SK-N-SH (cell line): ENCODE measurements around the gene CCDC6. TPM values are rescaled to one million over a fixed set of nuclear protein-coding genes. Genes with fewer than 3 reads are reported as not detected.

Experiments used
- CTCF ChIA-PET: fragments of 300-600, 350-600 bp; formaldehyde crosslinking; extraction: SDS; loops from one replicate; lab custom pipeline; 2021; lab: Yijun Ruan, JAX
- POLR2A ChIA-PET: fragments of 350-600 bp; sonication (Branson Sonifier 250); formaldehyde crosslinking; extraction: SDS; loops from one replicate; lab custom pipeline; 2020; ENCODE audit warnings: antibody characterized with exemption, inconsistent platforms; lab: Yijun Ruan, JAX
- DNase-seq: peaks from one replicate; pipeline ENCODE4 v3.0.0; 2012
- H2AFZ ChIP-seq: fragments of 200-600 bp; sonication (generic); 2 replicates; pipeline ENCODE4 v1.8.1; 2016; ENCODE audit warnings: antibody characterized with exemption, mild to moderate bottlenecking, low read depth
- H3F3A ChIP-seq: fragments of 200-600 bp; sonication (generic); replicated peaks from 2 replicates; pipeline ENCODE3; 2016; ENCODE audit warnings: antibody characterized with exemption, mild to moderate bottlenecking; ENCODE audit not compliant: insufficient read depth
- H3K27ac ChIP-seq, 2 experiments: fragments of 200-500 bp in 1 of 2; fragments of 200-600 bp in 1 of 2; sonication (Bioruptor generic) in 1 of 2; sonication (generic), shearing (Covaris generic) in 1 of 2; 2 replicates each; pipeline versions ENCODE4 v1.5.1 to v1.6.1; 2014 to 2016; ENCODE audit warnings: low read depth in 2 of 2, inconsistent platforms in 1 of 2, low read length in 1 of 2, mild to moderate bottlenecking in 1 of 2, mixed read lengths in 1 of 2
- H3K27me3 ChIP-seq: fragments of 200-600 bp; sonication (generic), shearing (Covaris generic); 2 replicates; pipeline ENCODE4 v1.6.1; 2016; ENCODE audit warnings: mixed run types; ENCODE audit not compliant: insufficient read depth
- H3K36me3 ChIP-seq, 2 experiments: fragments of 200-500 bp in 1 of 2; fragments of 200-600 bp in 1 of 2; sonication (Bioruptor generic) in 1 of 2; sonication (generic) in 1 of 2; replicated peaks in 1 of 2; 2 replicates each; pipeline versions ENCODE3 to v1.5.1; 2014 to 2016; ENCODE audit warnings: low read length in 1 of 2, mild to moderate bottlenecking in 1 of 2; ENCODE audit not compliant: insufficient read depth in 2 of 2, control insufficient read depth in 1 of 2
- H3K4me1 ChIP-seq, 2 experiments: fragments of 200-500 bp in 1 of 2; fragments of 200-600 bp in 1 of 2; sonication (Bioruptor generic) in 1 of 2; sonication (generic), shearing (Covaris generic) in 1 of 2; 2 replicates each; pipeline versions ENCODE4 v1.5.1 to v1.6.1; 2014 to 2016; ENCODE audit warnings: low read depth in 1 of 2, low read length in 1 of 2, mixed run types in 1 of 2; ENCODE audit not compliant: insufficient read depth in 2 of 2, control insufficient read depth in 1 of 2
- H3K4me2 ChIP-seq: fragments of 200-600 bp; sonication (generic), shearing (Covaris generic); 2 replicates; pipeline ENCODE4 v1.6.1; 2017; ENCODE audit warnings: mixed run types
- H3K4me3 ChIP-seq, 2 experiments: fragments of 200-500 bp in 1 of 2; fragments of 200-600 bp in 1 of 2; sonication (Bioruptor generic) in 1 of 2; sonication (generic), shearing (Covaris generic) in 1 of 2; 2 replicates each; pipeline versions ENCODE4 v1.5.1 to v1.8.1; 2014 to 2016; ENCODE audit warnings: low read depth in 2 of 2, inconsistent platforms in 1 of 2, low read length in 1 of 2, mild to moderate bottlenecking in 1 of 2, mixed read lengths in 1 of 2, moderate library complexity in 1 of 2
- H3K79me2 ChIP-seq: fragments of 200-600 bp; sonication (generic); 2 replicates; pipeline ENCODE4 v1.8.1; 2017; ENCODE audit warnings: mild to moderate bottlenecking; ENCODE audit not compliant: insufficient read depth
- H3K9ac ChIP-seq: fragments of 200-600 bp; sonication (generic); 2 replicates; pipeline ENCODE4 v1.6.1; 2017; ENCODE audit warnings: mixed run types
- H3K9me2 ChIP-seq: fragments of 200-600 bp; sonication (generic); 2 replicates; pipeline ENCODE4 v1.6.1; 2017; ENCODE audit warnings: mixed run types
- H3K9me3 ChIP-seq: fragments of 200-600 bp; sonication (generic); 2 replicates; pipeline ENCODE4 v1.6.1; 2017; ENCODE audit warnings: mixed run types, mild to moderate bottlenecking, moderate library complexity
- H4K20me1 ChIP-seq: fragments of 200-600 bp; sonication (generic); 2 replicates; pipeline ENCODE4 v1.6.1; 2017; ENCODE audit warnings: mild to moderate bottlenecking, mixed run types; ENCODE audit not compliant: insufficient read depth
- CHD2 ChIP-seq: fragments of 150-350 bp; IDR thresholded peaks from 2 replicates; pipeline ENCODE4 v1.6.1; 2018; ENCODE audit warnings: low read length; ENCODE audit not compliant: partially characterized antibody
- EZH2phosphoT487 ChIP-seq: fragments of 200-600 bp; sonication (generic); IDR thresholded peaks from 2 replicates; pipeline ENCODE4 v1.6.1; 2017; ENCODE audit warnings: low read depth, mixed run types, mild to moderate bottlenecking, antibody characterized with exemption, moderate library complexity, borderline replicate concordance
- GATA2 ChIP-seq: sonication (generic); formaldehyde crosslinking; IDR thresholded peaks from 2 replicates; pipeline ENCODE4 v1.5.0; 2020; ENCODE audit warnings: mild to moderate bottlenecking, missing genetic modification reagents
- MEF2A ChIP-seq: IDR thresholded peaks from 2 replicates; pipeline ENCODE4 v1.4.0; 2012; ENCODE audit warnings: low read depth, borderline replicate concordance
- NFIC ChIP-seq: IDR thresholded peaks from 2 replicates; pipeline ENCODE4 v1.4.0; 2012; ENCODE audit warnings: borderline replicate concordance
- NRF1 ChIP-seq: IDR thresholded peaks from 2 replicates; pipeline ENCODE4 v1.6.1; 2012; ENCODE audit warnings: low read depth, mild to moderate bottlenecking, low read length
- RCOR1 ChIP-seq: fragments of 150-350 bp; IDR thresholded peaks from 2 replicates; pipeline ENCODE4 v1.6.1; 2017; ENCODE audit warnings: antibody characterized with exemption, low read length
- USF2 ChIP-seq: fragments of 150-350 bp; IDR thresholded peaks from 2 replicates; pipeline ENCODE4 v1.6.1; 2017; ENCODE audit warnings: antibody characterized with exemption, low read length, low read depth, borderline replicate concordance
- YY1 ChIP-seq: IDR thresholded peaks from 2 replicates; pipeline ENCODE4 v1.4.0; 2012; ENCODE audit warnings: low read depth, mild to moderate bottlenecking
- WGBS: methylation state at CpG from one replicate; pipeline ENCODE4 v1.1.6; 2017; ENCODE audit warnings: low lambda C conversion rate; 5-methylcytosine and 5-hydroxymethylcytosine counted together
- polyA plus RNA-seq, 3 experiments: library from polyadenylated mRNA; depleted of rRNA; stranded (reverse); fragments of >200 nt; gene quantifications; 2 replicates each; pipeline ENCODE4 v1.2.3, GENCODE V29; 2012
- TF ChIP-seq, protein P1 (sequence below): fragments of 150-350 bp; IDR thresholded peaks from 2 replicates; pipeline ENCODE4 v1.6.1; 2016; ENCODE audit warnings: mild to moderate bottlenecking, low read depth, low read length
- TF ChIP-seq, protein P2 (sequence below): IDR thresholded peaks from 2 replicates; pipeline ENCODE4 v1.6.1; 2012; ENCODE audit warnings: mild to moderate bottlenecking, low read depth, low read length, moderate library complexity
- TF ChIP-seq, protein P3 (sequence below): IDR thresholded peaks from 2 replicates; pipeline ENCODE4 v1.4.0; 2012; ENCODE audit warnings: low read depth, borderline replicate concordance

Gene CCDC6
- polyA plus RNA-seq, 1 of the 3 experiments (the other 2 are of a cell fraction), result 10.8 TPM

- Histone ChIP-seq H2AFZ (no peak overlapping the region), H3K9me3 (no peaks in the 10 kb centered on the region), H3K9me2 (no peaks in the 10 kb centered on the region), H3K79me2 (no peaks in the 10 kb centered on the region), H3K9ac (no peak overlapping the region), H3K4me1 (no peaks in the 10 kb centered on the region), H3K36me3 (peaks cover 39 to 75% of the 10 kb centered on the region in 2 experiments), H3F3A (peaks cover 3% of the 10 kb centered on the region), H3K4me2 (no peak overlapping the region), H3K4me3 (no peak overlapping the region), H4K20me1 (no peaks in the 10 kb centered on the region), H3K27ac (no peak overlapping the region), H3K27me3 (no peaks in the 10 kb centered on the region)
- ChIA-PET CTCF (interaction anchor here (2.3 kb wide), 1 partner anchor 15 kb away, joined by 7 read pairs; no protein-coding TSS in a partner anchor), POLR2A (no interaction called here)
- DNase-seq, result no peak
- TF ChIP-seq USF2 (no peak), RCOR1 (no peak), NFIC (no peak), YY1 (no peak), CHD2 (no peak)
- WGBS, result 59% methylated on average over 2 of the region's 2 CpGs
Observed at GRCh38 chr10:59793919-59794318, 112.4 kb downstream of the CCDC6 start.

GRCh38 chr10:59792812-59793211 is 113.5 kb downstream of the CCDC6 start:
- ChIA-PET CTCF (interaction anchor here (0.8 to 2.3 kb wide), 2 partner anchors 16 to 167 kb away, joined by 3 to 7 read pairs; no protein-coding TSS in a partner anchor), POLR2A (no interaction called here)
- Histone ChIP-seq H2AFZ (no peak overlapping the region), H3K4me1 (no peaks in the 10 kb centered on the region), H3K9me3 (no peaks in the 10 kb centered on the region), H3K4me2 (no peak overlapping the region), H3K79me2 (no peaks in the 10 kb centered on the region), H3K27ac (no peak overlapping the region), H3K9ac (no peak overlapping the region), H3F3A (peaks cover 3% of the 10 kb centered on the region), H3K27me3 (no peaks in the 10 kb centered on the region), H4K20me1 (no peaks in the 10 kb centered on the region), H3K9me2 (no peaks in the 10 kb centered on the region), H3K4me3 (no peak overlapping the region), H3K36me3 (peaks cover 38 to 70% of the 10 kb centered on the region in 2 experiments)
- WGBS, result 89% methylated on average over 13 of the region's 13 CpGs
- TF ChIP-seq GATA2 (CRISPR knock-in tag) (no peak), EZH2phosphoT487 (no peak), MEF2A (no peak), NRF1 (no peak), CHD2 (no peak), RCOR1 (no peak)
- TF ChIP-seq, protein P1, sequence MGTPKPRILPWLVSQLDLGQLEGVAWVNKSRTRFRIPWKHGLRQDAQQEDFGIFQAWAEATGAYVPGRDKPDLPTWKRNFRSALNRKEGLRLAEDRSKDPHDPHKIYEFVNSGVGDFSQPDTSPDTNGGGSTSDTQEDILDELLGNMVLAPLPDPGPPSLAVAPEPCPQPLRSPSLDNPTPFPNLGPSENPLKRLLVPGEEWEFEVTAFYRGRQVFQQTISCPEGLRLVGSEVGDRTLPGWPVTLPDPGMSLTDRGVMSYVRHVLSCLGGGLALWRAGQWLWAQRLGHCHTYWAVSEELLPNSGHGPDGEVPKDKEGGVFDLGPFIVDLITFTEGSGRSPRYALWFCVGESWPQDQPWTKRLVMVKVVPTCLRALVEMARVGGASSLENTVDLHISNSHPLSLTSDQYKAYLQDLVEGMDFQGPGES, result no peak
- TF ChIP-seq, protein P2, sequence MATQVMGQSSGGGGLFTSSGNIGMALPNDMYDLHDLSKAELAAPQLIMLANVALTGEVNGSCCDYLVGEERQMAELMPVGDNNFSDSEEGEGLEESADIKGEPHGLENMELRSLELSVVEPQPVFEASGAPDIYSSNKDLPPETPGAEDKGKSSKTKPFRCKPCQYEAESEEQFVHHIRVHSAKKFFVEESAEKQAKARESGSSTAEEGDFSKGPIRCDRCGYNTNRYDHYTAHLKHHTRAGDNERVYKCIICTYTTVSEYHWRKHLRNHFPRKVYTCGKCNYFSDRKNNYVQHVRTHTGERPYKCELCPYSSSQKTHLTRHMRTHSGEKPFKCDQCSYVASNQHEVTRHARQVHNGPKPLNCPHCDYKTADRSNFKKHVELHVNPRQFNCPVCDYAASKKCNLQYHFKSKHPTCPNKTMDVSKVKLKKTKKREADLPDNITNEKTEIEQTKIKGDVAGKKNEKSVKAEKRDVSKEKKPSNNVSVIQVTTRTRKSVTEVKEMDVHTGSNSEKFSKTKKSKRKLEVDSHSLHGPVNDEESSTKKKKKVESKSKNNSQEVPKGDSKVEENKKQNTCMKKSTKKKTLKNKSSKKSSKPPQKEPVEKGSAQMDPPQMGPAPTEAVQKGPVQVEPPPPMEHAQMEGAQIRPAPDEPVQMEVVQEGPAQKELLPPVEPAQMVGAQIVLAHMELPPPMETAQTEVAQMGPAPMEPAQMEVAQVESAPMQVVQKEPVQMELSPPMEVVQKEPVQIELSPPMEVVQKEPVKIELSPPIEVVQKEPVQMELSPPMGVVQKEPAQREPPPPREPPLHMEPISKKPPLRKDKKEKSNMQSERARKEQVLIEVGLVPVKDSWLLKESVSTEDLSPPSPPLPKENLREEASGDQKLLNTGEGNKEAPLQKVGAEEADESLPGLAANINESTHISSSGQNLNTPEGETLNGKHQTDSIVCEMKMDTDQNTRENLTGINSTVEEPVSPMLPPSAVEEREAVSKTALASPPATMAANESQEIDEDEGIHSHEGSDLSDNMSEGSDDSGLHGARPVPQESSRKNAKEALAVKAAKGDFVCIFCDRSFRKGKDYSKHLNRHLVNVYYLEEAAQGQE, result no peak
- TF ChIP-seq, protein P3, sequence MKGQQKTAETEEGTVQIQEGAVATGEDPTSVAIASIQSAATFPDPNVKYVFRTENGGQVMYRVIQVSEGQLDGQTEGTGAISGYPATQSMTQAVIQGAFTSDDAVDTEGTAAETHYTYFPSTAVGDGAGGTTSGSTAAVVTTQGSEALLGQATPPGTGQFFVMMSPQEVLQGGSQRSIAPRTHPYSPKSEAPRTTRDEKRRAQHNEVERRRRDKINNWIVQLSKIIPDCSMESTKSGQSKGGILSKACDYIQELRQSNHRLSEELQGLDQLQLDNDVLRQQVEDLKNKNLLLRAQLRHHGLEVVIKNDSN, result no peak
- no peak for DNase-seq
